GM12801 (cell line): ENCODE measurements around the gene CARD9.

Experiments
- CTCF ChIP-seq: IDR thresholded peaks from one replicate; pipeline ENCODE4 v1.5.1; 2011; ENCODE audit warnings: control low read depth; ENCODE audit not compliant: insufficient read length; ENCODE audit errors: extremely low read depth

The CARD9 gene

DNA sequence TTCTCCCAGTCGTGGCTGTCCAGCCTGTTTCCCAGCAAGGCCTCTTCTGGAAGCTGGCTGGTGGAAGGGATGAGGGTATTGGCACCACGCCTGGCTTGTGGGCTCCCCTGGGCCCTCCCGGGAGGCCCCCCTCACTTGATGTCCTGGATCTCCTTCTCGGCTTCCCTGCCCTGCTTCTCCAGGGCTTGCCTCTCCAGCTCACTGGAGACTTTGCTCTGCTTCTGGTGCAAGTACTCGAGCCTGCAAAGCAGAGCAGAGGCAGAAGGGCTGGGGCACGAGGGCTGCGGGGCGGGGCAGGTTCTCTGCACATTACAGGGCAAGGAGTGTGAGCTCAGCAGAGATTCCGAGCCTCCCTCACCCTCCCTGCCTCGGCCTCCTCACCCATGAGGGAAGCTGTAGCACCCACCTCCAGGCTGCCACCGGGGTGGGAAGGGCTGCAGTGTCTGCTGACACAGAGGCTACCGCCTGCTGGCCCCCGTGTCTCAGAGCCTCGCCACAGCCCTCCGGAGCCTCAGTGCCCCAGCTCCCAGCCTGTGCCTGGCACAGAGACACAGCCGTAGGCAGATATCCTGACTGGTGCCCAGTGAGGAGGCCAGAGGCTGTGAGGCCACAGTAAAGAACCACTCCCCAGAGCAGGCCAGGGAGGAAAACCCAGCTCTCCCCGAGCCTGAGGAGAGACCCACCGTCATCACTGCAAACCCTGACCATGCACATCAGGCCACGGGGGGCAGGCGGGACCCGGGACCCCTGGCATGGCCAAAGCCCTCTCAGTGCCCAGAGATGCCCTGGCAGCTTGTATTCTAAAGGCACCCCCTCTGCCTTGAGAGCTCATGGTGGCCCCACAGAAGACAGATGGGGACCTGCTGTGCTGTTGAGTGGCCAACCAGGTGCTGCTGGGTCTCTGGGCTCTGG is 19.3 kb upstream of the CARD9 start:
- TF ChIP-seq CTCF = no peak

DNA sequence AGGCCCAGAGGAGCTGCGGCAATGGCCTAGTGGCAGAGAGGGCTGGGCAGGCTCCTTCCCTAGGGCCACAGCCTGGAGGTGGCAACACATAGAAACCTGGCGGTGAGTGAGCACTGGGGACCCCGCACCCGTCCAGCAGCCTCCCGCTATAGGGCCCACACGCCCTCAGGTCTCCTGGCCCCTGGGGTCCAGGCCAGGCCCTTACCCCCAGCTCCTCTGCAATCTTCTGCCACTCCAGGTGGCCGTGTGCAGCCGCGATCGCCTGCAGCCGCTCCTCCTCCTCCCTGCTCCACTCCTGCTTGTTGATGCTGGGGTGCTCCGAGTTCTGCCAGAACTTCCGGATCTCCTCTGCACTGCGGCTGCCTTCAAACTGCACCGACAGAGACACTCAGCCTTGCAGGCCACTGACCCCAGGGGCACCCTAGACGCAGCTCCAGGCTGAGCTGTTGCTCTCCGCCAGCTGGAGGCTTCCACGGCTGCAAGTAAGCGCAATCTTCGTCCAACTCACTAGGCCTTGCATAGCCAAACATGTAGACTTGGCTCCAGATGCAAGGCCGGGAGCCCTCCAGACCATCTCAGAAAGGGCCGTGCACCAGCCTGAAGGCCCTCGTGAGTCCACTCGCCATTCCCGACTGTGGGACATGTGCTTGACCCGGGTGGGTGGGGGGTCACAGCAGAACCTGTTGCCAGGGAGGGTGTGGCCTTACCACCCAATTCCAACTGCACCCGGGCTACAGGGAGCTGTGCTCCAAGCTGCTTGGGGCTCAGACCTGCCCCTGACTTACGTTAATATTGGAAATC is 18.5 kb upstream of the CARD9 start:
- no peak for TF ChIP-seq CTCF

- no peak for TF ChIP-seq CTCF
These were observed 15.9 kb upstream of the CARD9 start for GRCh38 chr9:136389396-136389795.

- no peak for TF ChIP-seq CTCF
These were observed 13.7 kb upstream of the CARD9 start for GRCh38 chr9:136387217-136387616.

DNA sequence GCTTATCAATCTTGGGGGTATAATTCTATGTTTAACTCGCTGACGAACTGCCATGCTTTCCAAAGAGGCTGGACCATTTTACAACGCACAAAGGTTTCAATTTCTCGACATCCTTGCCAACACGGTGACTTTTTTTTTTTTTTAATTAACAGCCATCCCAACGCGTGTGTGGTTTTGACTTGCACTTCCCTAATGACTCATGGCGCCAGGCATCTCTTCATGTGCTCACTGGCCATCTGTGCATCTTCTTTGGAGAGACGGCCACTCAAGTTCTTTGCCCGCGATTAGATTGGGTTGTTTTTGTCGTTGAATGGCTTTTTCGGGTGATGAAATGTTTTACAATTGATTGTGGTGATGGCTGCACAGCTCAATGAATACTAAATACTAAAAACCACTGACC is 12.5 kb upstream of the CARD9 start:
- no peak for TF ChIP-seq CTCF

GRCh38 chr9:136385015-136385414 is 11.5 kb upstream of the CARD9 start:
- no peak for TF ChIP-seq CTCF

DNA sequence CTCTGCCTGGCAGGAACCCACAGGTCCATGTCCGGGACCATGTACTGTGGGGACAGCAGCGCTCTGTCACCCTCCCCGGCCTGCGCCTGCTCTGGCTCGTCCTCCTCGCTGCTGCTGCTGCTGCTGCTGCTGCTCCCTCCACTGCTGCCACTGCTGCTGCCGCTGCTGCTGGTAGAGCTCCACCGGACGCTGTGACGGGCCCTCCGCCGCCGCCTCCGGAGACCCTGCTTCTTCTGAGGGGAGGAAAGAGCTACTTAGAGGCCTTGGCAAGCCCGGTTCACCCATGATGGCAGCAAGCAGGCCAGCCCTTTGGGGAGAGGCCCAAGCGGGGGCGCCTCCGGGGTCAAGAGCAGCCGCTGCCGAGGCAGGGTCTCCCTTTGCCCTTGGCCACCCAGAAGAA is 10.0 kb upstream of the CARD9 start:
- TF ChIP-seq CTCF = no peak
